Measurements from ENCODE around the gene PRR3. TPM values are rescaled to one million over a fixed set of nuclear protein-coding genes. Genes with fewer than 3 reads are reported as not detected.

PRR3 gene
- total and polyA plus RNA-seq, 2 of the 13 experiments (the other 11 are each of a cell fraction or from before 2014, with no cell fraction given), result 14.6 to 21.2 TPM

GRCh38 chr6:30556066-30556905 lies 809 bp upstream of the PRR3 start, which contains the start of gene GNL1 (continued):
- TF ChIP-seq ZBTB34 (CRISPR knock-in tag; IDR thresholded peaks at IDR 0.05) (0 out of 2 replicates have a peak, but pooled peaks have one; percentile 23), ATAD3A (CRISPR knock-in tag; IDR thresholded peaks at IDR 0.05) (no peak), TFAP4 (IDR thresholded peaks at IDR 0.05; ENCODE audit: borderline replicate concordance, low read depth) (peak; percentile 66; the same call in 1 of the 2 replicates), PBX3 (CRISPR knock-in tag; IDR thresholded peaks at IDR 0.05; ENCODE audit: borderline replicate concordance) (no peak), MIXL1 (CRISPR knock-in tag; IDR thresholded peaks at IDR 0.05) (no peak; the same call in 1 of the 2 replicates), AHDC1 (CRISPR knock-in tag; IDR thresholded peaks at IDR 0.05; ENCODE audit: borderline replicate concordance) (no peak), NR2C2 (CRISPR knock-in tag; IDR thresholded peaks at IDR 0.05; ENCODE audit: borderline replicate concordance) (no peak), SMARCC2 (IDR thresholded peaks at IDR 0.05) (no peak), EP300 (IDR thresholded peaks at IDR 0.05; ENCODE audit: low read depth in 2 of 2, low read length in 2 of 2) (peak in 1 of 2 experiments; percentile 49; a peak in 2 of 4 replicates), EP300 (CRISPR knock-in tag; IDR thresholded peaks at IDR 0.05; ENCODE audit: borderline replicate concordance) (peak; percentile 24; the same call in 1 of the 2 replicates), SNAI1 (CRISPR knock-in tag; IDR thresholded peaks at IDR 0.05; ENCODE audit: borderline replicate concordance) (0 out of 2 replicates have a peak, but pooled peaks have one; percentile 73), MLXIP (CRISPR knock-in tag; IDR thresholded peaks at IDR 0.05; ENCODE audit: borderline replicate concordance) (0 out of 2 replicates have a peak, but pooled peaks have one; percentile 28), ATF4 (CRISPR knock-in tag; IDR thresholded peaks at IDR 0.05) (no peak; a peak in 2 of 4 replicates)
